ENCODE measurements around the gene DIPK2A.

Gene DIPK2A

DNA sequence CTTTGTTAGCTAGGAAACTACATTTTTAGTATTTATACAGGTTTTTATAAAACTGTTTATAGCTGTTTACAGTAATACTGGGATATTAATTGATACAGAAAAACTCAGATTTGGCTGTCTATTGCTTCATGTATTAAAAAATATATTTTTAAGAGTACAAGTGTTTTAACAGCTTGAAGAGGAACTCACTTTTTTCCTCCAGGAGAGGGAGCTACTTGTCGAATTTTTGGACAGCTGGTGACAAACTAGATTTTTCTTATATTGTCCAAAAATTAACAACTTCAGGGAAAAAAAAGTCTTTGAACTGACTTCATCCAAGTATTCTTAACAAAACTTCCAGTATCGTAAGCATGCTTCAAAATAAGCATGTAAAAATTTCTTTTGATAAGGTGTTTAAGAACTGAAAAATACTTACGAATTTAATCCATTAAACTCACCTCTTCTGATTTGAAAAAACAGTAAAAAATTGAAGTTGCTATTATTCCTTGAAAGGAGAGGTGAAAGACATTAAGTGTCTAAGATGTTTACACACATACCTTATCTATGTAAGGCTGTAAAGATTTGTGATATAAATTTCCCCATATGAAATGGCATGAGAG, 4.0 kb downstream of the DIPK2A start:
- DNase-seq, result peak; percentile 18

DNA sequence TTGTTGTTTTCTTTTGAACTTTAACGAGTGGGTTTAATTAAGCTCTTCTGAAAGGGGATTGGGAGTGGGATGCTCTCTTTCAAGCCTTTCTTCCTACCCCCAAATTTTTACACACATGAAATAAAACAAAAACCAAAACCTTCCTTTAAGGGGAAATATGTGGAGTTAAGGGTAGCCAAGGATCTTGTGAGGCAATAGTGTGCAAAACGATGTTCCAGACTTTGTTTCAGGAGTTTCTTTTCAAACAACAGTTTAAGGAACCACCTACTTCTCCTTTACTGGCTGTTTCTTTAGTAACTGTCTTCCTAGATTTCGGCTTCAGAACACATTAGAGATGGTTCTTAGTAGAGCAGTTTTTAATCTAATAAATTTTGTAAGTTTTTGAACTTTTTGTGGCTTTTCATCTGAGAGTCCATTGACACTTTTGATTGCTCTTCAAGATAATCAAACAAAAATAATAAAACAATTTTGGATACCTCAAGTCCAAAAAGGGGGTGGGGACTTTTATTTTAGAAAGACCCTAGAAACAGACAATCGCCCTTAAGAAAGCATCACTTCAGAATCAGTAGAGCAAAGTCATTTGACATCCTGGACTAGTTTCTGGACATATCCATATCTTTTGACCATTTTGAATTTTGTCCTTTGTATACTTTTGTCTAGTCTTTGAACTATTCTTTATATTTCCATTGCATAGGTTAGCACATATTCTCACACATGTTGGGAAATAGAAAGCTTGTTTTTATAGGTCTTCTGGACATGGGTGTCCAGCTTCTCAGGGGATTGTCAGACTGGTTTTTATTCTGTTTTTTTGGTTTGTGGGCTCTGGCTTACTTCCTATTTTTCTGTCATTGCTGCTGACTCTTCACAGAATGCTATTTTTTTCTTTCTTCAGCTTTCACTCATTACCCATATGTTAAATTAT, 6.0 kb downstream of the DIPK2A start:
- DNase-seq, result no peak

DNA sequence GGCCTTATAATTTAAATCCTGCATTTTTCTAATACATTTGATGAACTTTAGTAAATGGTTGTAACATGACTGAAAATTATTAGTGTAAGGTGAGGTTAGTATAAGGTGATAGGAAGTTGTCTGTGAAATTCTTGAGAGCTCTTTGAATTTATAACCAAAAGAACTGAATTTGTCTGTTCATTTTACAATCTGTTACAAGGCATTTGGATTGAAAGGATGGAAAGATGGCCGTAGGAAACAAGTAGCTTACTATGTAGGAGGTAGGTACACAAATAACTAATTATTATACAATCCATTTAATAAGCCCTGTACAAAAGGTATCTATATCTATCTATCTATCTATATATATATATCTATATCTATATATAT, 6.6 kb downstream of the DIPK2A start:
- DNase-seq, result no peak

DNA sequence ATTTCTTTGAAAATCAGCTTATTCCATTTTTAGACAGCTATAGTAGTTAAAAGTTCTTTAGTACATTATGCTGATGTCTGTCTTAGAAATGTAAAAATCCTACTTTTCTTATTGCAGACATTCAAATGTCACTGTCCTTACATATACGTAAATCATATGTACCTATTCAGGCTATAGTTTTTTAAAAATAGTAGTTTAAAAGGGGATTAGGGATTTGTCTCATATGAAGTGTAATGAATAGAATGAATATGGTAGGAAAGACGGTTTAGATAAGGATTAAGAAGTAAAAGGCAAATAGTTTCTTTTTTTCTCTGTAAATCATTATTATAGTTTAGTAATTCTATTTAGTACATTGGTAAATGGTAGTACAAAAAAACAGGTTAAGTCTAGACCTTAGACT, 7.4 kb downstream of the DIPK2A start:
- no peak for DNase-seq

DNA sequence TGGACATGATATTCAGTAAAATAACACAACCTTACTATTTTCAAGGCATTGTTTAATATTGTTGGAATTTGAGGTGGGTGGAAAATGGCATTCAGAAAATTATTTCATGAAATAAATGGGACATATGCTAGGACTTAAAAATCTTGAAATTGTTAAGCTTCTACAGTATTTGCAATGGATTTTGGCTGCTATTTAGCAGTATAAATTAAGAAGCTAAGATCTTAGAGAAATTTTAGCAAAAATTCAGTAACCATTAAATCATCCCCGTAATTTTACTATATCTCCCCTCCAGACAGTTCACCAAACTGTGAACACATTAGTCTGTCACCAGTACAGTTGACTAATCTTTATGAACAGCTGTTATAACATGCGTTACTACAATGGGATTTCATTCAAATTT, 8.2 kb downstream of the DIPK2A start:
- DNase-seq, result no peak

DNA sequence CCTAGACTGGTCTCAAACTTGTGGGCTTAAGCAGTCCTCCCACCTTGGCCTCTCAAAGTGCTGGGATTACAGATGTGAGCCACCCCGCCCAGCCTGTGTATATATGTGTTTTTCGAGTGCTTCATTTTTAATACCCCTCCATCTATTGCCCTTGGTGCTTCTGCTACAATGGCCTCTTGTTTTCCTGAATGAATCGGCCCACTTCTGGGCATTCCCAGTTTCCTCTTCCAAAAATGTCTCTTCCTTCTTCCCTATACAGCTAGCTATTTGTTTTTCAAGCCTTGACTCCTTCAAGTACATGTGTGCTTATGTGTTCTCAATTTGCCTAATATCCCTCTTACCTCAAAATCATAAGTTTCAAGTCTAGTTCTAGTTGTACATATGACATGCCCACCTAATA, 16.7 kb downstream of the DIPK2A start:
- DNase-seq, result no peak

DNA sequence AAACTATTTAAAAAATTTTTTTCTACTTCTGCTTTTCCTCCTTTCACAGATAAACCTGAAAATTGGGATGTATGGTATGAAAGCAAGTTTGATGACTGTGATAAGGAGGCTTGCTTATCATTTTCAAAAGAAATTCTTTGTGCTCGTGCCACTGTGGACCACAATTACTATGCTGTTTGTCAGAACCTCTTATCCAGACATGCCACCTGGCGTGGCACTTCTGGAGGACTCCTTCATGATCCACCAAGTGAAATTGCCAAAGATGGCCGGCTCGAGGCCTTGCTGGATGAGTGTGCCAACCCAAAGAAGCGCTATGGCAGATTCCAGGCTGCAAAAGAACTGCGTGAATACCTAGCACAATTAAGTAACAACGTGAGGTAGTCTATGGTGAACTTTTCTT, 17.8 kb downstream of the DIPK2A start:
- no peak for DNase-seq

DNA sequence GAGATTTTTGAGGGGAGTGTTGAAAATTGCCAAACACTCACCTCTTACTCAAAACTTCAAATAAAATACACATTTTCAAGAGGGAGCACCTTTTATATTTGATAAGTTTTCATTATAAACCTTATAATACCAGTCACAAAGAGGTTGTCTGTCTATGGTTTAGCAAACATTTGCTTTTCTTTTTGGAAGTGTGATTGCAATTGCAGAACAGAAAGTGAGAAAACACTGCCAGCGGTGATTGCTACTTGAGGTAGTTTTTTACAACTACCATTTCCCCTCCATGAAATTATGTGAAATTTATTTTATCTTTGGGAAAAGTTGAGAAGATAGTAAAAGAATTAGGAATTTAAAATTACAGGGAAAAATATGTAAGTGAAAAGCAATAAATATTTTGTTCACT, 20.1 kb downstream of the DIPK2A start:
- no peak for DNase-seq

- DNase-seq, result no peak
Observed at GRCh38 chr3:143998266-143998665, 26.6 kb downstream of the DIPK2A start.

GRCh38 chr3:144003051-144003450, 31.4 kb downstream of the DIPK2A start:
- no peak for DNase-seq

DNA sequence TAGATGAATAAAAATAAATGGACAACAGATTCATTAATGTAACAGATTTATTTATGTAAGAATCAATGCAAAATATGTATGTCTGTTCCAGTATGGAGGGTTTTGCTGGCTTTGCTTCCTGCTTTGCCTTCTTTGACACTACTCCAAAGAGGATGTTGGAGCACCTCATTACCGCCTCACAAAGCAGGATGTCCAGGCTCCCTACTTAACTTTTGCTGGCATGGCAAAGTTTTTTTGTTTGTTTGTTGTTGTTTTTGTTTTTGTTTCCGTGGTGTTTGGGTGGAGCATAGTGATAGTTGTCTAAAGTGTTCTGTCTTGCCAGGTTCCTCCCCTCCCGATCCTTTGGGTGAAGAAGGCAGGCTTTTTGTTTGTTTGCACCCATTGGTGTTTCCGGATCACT, 38.7 kb downstream of the DIPK2A start:
- no peak for DNase-seq

DNA sequence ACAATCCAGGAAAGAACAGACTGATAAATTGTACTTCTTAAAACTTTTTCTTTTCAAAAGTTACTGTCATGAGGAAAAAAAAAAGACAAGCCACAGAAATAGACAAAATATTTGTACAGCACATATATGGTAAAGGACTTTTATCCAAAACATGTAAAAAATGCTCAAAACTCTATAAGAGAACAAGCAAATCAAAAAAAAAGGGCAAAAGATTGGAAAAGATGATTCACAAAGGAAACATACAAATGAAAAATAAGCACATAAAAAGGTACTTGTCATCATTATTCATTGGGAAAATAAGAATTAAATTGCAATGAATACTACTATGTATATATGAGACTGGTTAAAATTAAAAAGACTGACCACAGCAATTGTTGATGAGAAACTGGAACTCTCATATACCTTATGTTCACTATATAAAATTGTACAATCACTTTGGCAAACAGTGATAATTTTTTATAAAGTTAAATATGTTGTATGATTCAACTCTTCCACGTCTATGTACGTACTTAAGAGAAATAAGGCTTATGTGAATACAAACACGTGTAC, 39.7 kb downstream of the DIPK2A start:
- no peak for DNase-seq

GRCh38 chr3:144015133-144015532, 43.5 kb downstream of the DIPK2A start:
- DNase-seq, result no peak

- no peak for DNase-seq
Observed at GRCh38 chr3:144018776-144019175, 47.2 kb downstream of the DIPK2A start.

Measured in NCI-H526 treated with DMSO at 0.1 percent for 48 hours (cell line).